ENCODE measurements around the gene TELO2. TPM values are rescaled to one million over a fixed set of nuclear protein-coding genes. Genes with fewer than 3 reads are reported as not detected.

TELO2 gene
- total RNA-seq, 2 donors from 2014 or later: 24.8 to 27.9 TPM

DNA sequence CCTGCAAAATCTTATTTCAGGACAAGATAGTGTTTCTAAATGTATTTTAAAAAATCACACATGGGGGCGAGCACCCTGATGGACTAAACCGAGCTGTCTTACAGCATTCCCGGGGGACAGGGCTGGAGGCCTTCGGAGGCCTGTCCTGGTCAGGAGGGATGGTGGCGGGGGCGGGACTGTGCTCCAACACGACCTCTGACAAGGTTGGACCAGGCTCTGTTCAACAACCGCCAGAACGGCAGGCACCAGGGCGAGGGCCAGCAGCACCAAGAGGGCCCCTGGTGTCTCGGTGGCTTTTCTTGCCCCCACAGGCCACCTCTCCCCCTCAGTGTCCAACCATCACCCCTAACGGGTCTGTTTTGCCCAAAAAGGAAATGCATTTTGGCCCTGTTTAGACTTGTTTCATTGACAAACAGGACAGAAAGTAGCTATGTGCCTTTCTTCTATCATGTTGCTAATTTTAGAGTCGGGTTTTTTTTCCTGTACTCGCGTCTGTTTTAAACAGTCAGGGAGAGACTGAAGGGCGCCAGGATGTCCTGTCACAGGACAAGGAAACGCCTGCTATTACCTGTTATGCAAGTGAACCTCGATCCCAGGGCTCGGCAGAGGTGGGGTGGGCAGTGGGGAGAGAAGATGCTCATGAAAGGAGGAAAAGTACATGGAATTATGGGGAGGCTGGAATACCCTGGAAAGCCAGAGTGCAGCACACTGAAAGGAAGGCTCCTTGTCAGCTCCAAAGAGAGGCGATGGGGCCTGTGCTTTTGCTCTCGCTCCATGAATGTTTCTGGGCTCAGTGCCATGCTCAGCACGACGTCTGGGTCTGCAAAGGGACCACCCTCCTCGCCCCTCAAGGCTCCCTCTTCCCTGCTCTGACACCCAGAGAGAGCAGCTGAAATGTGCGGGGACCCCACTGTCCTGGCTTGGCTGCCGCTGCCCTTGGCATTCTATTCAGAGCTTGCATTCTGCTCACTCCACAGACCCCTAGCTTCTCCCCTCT lies 52.2 kb downstream of the TELO2 start:
- H3K4me1 ChIP-seq (ENCODE audit: control insufficient read depth in 1 of 2, low read depth in 2 of 2): peaks cover 69 to 84% of the 10 kb centered on the region in 2 donors

DNA sequence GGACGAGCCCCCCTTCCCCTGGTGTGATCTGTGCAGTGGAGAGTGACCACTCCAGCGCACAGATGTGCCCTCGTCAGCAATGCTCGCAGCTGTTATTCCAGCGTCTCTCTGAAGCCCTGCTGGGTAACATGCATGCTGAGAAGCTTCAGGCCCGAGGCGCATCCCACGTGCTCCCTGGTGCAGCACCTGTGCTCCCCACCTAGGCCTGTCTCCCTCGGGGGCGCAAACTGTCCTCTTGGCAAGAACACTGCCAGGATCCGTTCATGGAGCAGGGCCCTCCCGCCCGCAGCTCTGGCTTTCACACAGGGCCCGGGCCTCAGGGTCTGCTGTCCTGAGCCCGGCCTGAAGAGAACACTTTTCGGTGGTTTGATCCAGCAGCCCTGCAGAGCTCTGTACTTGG lies 53.3 kb downstream of the TELO2 start:
- peaks cover 18% of the 10 kb centered on the region for H3K36me3 ChIP-seq
- no peak for DNase-seq (ENCODE audit: low spot score)
- H3K27me3 ChIP-seq (replicated peaks; ENCODE audit: insufficient read depth): no peaks in the 10 kb centered on the region
- H3K4me3 ChIP-seq: no peak overlapping the region
- TF ChIP-seq CTCF (IDR thresholded peaks at IDR 0.05): no peak
- ATAC-seq (ENCODE audit: insufficient number of reproducible peaks, low FRiP score, low read depth): no peak
- H3K27ac ChIP-seq: peak overlapping the region; percentile 90 to 95
- no peaks in the 10 kb centered on the region for H3K9me3 ChIP-seq
- H3K4me1 ChIP-seq (ENCODE audit: control insufficient read depth in 1 of 2, low read depth in 2 of 2): peaks cover 75 to 95% of the 10 kb centered on the region in 2 donors

More for the DNA sequence above, 52.2 kb downstream of the TELO2 start:
- no peaks in the 10 kb centered on the region for H3K27me3 ChIP-seq (replicated peaks; ENCODE audit: insufficient read depth)
- H3K36me3 ChIP-seq: peaks cover 19% of the 10 kb centered on the region
- H3K4me3 ChIP-seq: peak overlapping the region; percentile 64
- no peak for TF ChIP-seq CTCF (IDR thresholded peaks at IDR 0.05)
- DNase-seq (ENCODE audit: low spot score) (no peak), ATAC-seq (ENCODE audit: insufficient number of reproducible peaks, low FRiP score, low read depth) (peak; percentile 30)
- no peaks in the 10 kb centered on the region for H3K9me3 ChIP-seq
- peak overlapping the region; percentile 90 to 95 for H3K27ac ChIP-seq

DNA sequence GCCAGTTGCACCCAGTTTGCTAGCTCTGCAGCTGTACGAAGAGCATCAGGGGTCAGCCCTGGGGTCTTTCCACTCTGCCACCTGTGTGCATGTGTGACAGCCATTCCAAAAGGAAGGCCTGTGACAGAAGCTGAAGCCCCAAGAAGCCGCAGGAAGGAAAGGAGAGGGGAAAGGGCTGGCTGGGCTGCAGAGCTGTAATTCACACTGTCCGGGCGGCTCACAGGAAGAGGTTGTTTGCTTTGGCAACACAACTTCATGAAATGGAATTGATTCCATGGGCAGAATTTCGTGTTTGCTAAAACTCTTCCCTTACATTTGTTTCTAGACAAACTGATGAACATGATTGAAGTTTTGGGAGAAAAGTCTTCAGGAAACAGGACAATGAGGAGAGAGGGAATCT lies 55.1 kb downstream of the TELO2 start:
- peaks cover 70 to 87% of the 10 kb centered on the region in 2 donors for H3K4me1 ChIP-seq (ENCODE audit: control insufficient read depth in 1 of 2, low read depth in 2 of 2)
- ATAC-seq (ENCODE audit: insufficient number of reproducible peaks, low FRiP score, low read depth): no peak
- peaks cover 11% of the 10 kb centered on the region for H3K36me3 ChIP-seq

GRCh38 chr16:1548727-1549126 lies 55.6 kb downstream of the TELO2 start:
- Histone ChIP-seq H3K27ac (peak overlapping the region; percentile 52 to 95), H3K9me3 (no peaks in the 10 kb centered on the region), H3K27me3 (replicated peaks; ENCODE audit: insufficient read depth) (no peaks in the 10 kb centered on the region), H3K4me3 (peak overlapping the region; percentile 32), H3K36me3 (peaks cover 11% of the 10 kb centered on the region), H3K4me1 (ENCODE audit: control insufficient read depth in 1 of 2, low read depth in 2 of 2) (peaks cover 66 to 82% of the 10 kb centered on the region in 2 donors)
- ATAC-seq (ENCODE audit: insufficient number of reproducible peaks, low FRiP score, low read depth): no peak
- no peak for DNase-seq (ENCODE audit: low spot score)
- no peak for TF ChIP-seq CTCF (IDR thresholded peaks at IDR 0.05)

More for the DNA sequence above, 55.1 kb downstream of the TELO2 start:
- Histone ChIP-seq H3K27me3 (replicated peaks; ENCODE audit: insufficient read depth) (no peaks in the 10 kb centered on the region), H3K9me3 (no peaks in the 10 kb centered on the region), H3K27ac (peak overlapping the region; percentile 52 to 95), H3K4me3 (peak overlapping the region; percentile 32)
- no peak for DNase-seq (ENCODE audit: low spot score)
- TF ChIP-seq CTCF (IDR thresholded peaks at IDR 0.05): no peak

DNA sequence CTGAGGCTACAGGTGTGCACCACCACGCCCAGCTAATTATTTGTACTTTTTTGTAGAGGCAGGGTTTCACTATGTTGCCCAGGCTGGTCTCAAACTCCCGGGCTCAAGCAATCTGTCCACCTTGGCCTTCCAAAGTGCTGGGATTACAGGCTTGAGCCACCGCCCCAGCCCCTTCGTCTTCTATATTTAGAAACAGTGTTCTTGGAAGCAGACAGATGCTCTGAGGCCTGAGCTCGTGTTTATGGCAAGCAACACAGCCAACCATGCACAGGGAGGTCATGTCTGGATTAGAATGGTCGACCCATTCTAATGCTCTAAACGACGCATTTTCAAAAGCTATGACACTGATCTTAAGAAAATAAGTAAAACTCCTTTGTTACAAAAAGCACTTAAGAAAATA lies 56.9 kb downstream of the TELO2 start:
- no peak for DNase-seq (ENCODE audit: low spot score)
- no peak for ATAC-seq (ENCODE audit: insufficient number of reproducible peaks, low FRiP score, low read depth)
- peaks cover 55 to 68% of the 10 kb centered on the region in 2 donors for H3K4me1 ChIP-seq (ENCODE audit: control insufficient read depth in 1 of 2, low read depth in 2 of 2)
- peak overlapping the region; percentile 10 for H3K4me3 ChIP-seq
- no peaks in the 10 kb centered on the region for H3K27me3 ChIP-seq (replicated peaks; ENCODE audit: insufficient read depth)
- no peak for TF ChIP-seq CTCF (IDR thresholded peaks at IDR 0.05)
- peak overlapping the region; percentile 77 to 95 for H3K27ac ChIP-seq
- no peaks in the 10 kb centered on the region for H3K9me3 ChIP-seq
- H3K36me3 ChIP-seq: peaks cover 17% of the 10 kb centered on the region

Measured in thoracic aorta (tissue), 2 donors.